DOHH2 (cell line): ENCODE measurements around the gene MOGAT1.

Experiments
- H3F3A ChIP-seq: fragments of 200-600 bp; sonication (generic), shearing (Covaris generic); 2 replicates; pipeline ENCODE4 v1.6.0; 2016; ENCODE audit warnings: antibody characterized with exemption, mild to moderate bottlenecking; ENCODE audit not compliant: control insufficient read depth, insufficient read depth
- H3K27ac ChIP-seq: fragments of 200-600 bp; sonication (generic); 2 replicates; pipeline ENCODE4 v1.5.1; 2014; ENCODE audit warnings: low read depth, mild to moderate bottlenecking, low read length, moderate library complexity
- H3K27me3 ChIP-seq: fragments of 200-600 bp; sonication (generic); 2 replicates; pipeline ENCODE4 v1.6.1; 2014; ENCODE audit warnings: mild to moderate bottlenecking, low read length, mixed read lengths; ENCODE audit not compliant: control insufficient read depth
- H3K36me3 ChIP-seq: fragments of 200-600 bp; sonication (generic); 2 replicates; pipeline ENCODE4 v1.6.1; 2014; ENCODE audit warnings: mild to moderate bottlenecking, low read length, moderate library complexity, mixed read lengths; ENCODE audit not compliant: control insufficient read depth
- H3K4me1 ChIP-seq: fragments of 200-600 bp; sonication (generic); 2 replicates; pipeline ENCODE4 v1.6.1; 2014; ENCODE audit warnings: mild to moderate bottlenecking, low read length, mixed read lengths; ENCODE audit not compliant: control insufficient read depth
- H3K4me2 ChIP-seq: fragments of 200-600 bp; sonication (generic); 2 replicates; pipeline ENCODE4 v1.6.0; 2014; ENCODE audit warnings: mild to moderate bottlenecking, low read length, moderate library complexity
- H3K4me3 ChIP-seq: fragments of 200-600 bp; sonication (generic); 2 replicates; pipeline ENCODE4 v1.5.1; 2014; ENCODE audit warnings: mild to moderate bottlenecking, low read length, mixed read lengths
- H3K79me2 ChIP-seq: fragments of 200-600 bp; sonication (generic); 2 replicates; pipeline ENCODE4 v1.6.1; 2014; ENCODE audit warnings: mild to moderate bottlenecking, low read length, mixed read lengths; ENCODE audit not compliant: control insufficient read depth
- H3K9me2 ChIP-seq: fragments of 200-600 bp; sonication (generic); replicated peaks from 2 replicates; pipeline ENCODE4 v1.6.1; 2014; ENCODE audit warnings: mild to moderate bottlenecking, low read length, mixed read lengths; ENCODE audit not compliant: control insufficient read depth
- H3K9me3 ChIP-seq: fragments of 200-600 bp; sonication (generic); 2 replicates; pipeline ENCODE4 v1.6.1; 2014; ENCODE audit warnings: antibody characterized with exemption, low read length, mixed read lengths; ENCODE audit not compliant: control insufficient read depth, insufficient read depth
- H4K20me1 ChIP-seq: fragments of 200-600 bp; sonication (generic); 2 replicates; pipeline ENCODE4 v1.6.0; 2014; ENCODE audit warnings: low read depth, mild to moderate bottlenecking, antibody characterized with exemption, low read length, moderate library complexity; ENCODE audit not compliant: control insufficient read depth, insufficient read depth
- EZH2phosphoT487 ChIP-seq: fragments of 200-600 bp; sonication (generic); IDR thresholded peaks from 2 replicates; pipeline ENCODE4 v1.6.1; 2017; ENCODE audit warnings: borderline replicate concordance, mild to moderate bottlenecking, antibody characterized with exemption, low read length, moderate library complexity, mixed read lengths
- TF ChIP-seq, protein P1 (sequence below): fragments of 200-600 bp; sonication (generic); IDR thresholded peaks from one replicate; pipeline ENCODE4 v1.5.1; 2014; ENCODE audit warnings: antibody characterized with exemption, mild to moderate bottlenecking, low read depth, low read length; ENCODE audit not compliant: poor library complexity, severe bottlenecking

MOGAT1 gene

GRCh38 chr2:222731201-222731621 lies 59.8 kb downstream of the MOGAT1 start:
- H3K27me3 ChIP-seq = peaks cover 26% of the 10 kb centered on the region
- no peaks in the 10 kb centered on the region for H3K9me2 ChIP-seq

GRCh38 chr2:222732489-222733178 lies 61.2 kb downstream of the MOGAT1 start:
- Histone ChIP-seq H3K79me2 (no peaks in the 10 kb centered on the region), H3F3A (no peaks in the 10 kb centered on the region), H3K4me1 (peaks cover 21% of the 10 kb centered on the region), H3K36me3 (no peaks in the 10 kb centered on the region), H4K20me1 (no peaks in the 10 kb centered on the region), H3K9me2 (no peaks in the 10 kb centered on the region), H3K9me3 (no peaks in the 10 kb centered on the region), H3K27me3 (peaks cover 38% of the 10 kb centered on the region), H3K4me2 (no peak overlapping the region), H3K4me3 (no peak overlapping the region), H3K27ac (no peak overlapping the region)
- TF ChIP-seq, protein P1, sequence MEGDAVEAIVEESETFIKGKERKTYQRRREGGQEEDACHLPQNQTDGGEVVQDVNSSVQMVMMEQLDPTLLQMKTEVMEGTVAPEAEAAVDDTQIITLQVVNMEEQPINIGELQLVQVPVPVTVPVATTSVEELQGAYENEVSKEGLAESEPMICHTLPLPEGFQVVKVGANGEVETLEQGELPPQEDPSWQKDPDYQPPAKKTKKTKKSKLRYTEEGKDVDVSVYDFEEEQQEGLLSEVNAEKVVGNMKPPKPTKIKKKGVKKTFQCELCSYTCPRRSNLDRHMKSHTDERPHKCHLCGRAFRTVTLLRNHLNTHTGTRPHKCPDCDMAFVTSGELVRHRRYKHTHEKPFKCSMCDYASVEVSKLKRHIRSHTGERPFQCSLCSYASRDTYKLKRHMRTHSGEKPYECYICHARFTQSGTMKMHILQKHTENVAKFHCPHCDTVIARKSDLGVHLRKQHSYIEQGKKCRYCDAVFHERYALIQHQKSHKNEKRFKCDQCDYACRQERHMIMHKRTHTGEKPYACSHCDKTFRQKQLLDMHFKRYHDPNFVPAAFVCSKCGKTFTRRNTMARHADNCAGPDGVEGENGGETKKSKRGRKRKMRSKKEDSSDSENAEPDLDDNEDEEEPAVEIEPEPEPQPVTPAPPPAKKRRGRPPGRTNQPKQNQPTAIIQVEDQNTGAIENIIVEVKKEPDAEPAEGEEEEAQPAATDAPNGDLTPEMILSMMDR = no peak
- TF ChIP-seq EZH2phosphoT487 = no peak

More at GRCh38 chr2:222731201-222731621, 59.8 kb downstream of the MOGAT1 start:
- H3F3A ChIP-seq = no peaks in the 10 kb centered on the region
- no peaks in the 10 kb centered on the region for H3K36me3 ChIP-seq
- H4K20me1 ChIP-seq = no peaks in the 10 kb centered on the region
- H3K27ac ChIP-seq = no peak overlapping the region
- no peak overlapping the region for H3K4me2 ChIP-seq
- no peak overlapping the region for H3K4me3 ChIP-seq
- H3K79me2 ChIP-seq = no peaks in the 10 kb centered on the region
- TF ChIP-seq, protein P1 = no peak
- TF ChIP-seq EZH2phosphoT487 = no peak
- peaks cover 21% of the 10 kb centered on the region for H3K4me1 ChIP-seq
- H3K9me3 ChIP-seq = no peaks in the 10 kb centered on the region

GRCh38 chr2:222733470-222733845 lies 62.0 kb downstream of the MOGAT1 start:
- H3F3A ChIP-seq = no peaks in the 10 kb centered on the region
- H4K20me1 ChIP-seq = no peaks in the 10 kb centered on the region
- H3K9me3 ChIP-seq = no peaks in the 10 kb centered on the region
- H3K27me3 ChIP-seq = peaks cover 38% of the 10 kb centered on the region
- no peaks in the 10 kb centered on the region for H3K9me2 ChIP-seq
- no peaks in the 10 kb centered on the region for H3K36me3 ChIP-seq
- TF ChIP-seq EZH2phosphoT487 = no peak
- TF ChIP-seq, protein P1 = no peak
- no peak overlapping the region for H3K4me3 ChIP-seq
- no peak overlapping the region for H3K4me2 ChIP-seq
- no peak overlapping the region for H3K27ac ChIP-seq
- peaks cover 14% of the 10 kb centered on the region for H3K4me1 ChIP-seq
- H3K79me2 ChIP-seq = no peaks in the 10 kb centered on the region
